ENCODE results near the gene CDH13.

DNA sequence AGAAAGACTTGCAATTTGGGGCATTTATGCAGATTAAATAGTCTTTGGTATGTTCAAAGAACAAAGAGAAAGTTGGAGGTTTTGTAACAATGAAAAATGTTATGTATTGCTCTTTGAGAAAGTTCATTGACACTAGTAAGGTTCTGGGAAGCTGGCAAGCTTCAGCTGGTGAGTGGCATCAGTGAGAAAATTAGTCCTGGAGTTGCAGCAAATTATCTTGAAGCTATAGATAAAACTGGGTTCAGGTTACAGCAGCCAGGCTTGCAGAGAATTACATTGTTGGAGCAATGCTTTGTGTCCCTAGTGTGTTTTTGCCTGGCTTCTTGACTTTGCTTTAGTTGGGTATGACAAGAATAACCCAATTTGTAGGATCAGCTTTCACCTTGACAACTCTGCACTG, 221.2 kb downstream of the CDH13 start:
- TF ChIP-seq, protein P1, sequence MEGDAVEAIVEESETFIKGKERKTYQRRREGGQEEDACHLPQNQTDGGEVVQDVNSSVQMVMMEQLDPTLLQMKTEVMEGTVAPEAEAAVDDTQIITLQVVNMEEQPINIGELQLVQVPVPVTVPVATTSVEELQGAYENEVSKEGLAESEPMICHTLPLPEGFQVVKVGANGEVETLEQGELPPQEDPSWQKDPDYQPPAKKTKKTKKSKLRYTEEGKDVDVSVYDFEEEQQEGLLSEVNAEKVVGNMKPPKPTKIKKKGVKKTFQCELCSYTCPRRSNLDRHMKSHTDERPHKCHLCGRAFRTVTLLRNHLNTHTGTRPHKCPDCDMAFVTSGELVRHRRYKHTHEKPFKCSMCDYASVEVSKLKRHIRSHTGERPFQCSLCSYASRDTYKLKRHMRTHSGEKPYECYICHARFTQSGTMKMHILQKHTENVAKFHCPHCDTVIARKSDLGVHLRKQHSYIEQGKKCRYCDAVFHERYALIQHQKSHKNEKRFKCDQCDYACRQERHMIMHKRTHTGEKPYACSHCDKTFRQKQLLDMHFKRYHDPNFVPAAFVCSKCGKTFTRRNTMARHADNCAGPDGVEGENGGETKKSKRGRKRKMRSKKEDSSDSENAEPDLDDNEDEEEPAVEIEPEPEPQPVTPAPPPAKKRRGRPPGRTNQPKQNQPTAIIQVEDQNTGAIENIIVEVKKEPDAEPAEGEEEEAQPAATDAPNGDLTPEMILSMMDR (IDR thresholded peaks at IDR 0.05; ENCODE audit: control extremely low read depth in 1 of 3, insufficient read depth in 1 of 3, low read depth in 1 of 3, low read length in 3 of 3) = no peak
- TF ChIP-seq EZH2 (IDR thresholded peaks at IDR 0.05; ENCODE audit: low read depth, low read length, severe bottlenecking) = no peak
